Measurements from ENCODE around the gene NFASC. TPM values are rescaled to one million over a fixed set of nuclear protein-coding genes. Genes with fewer than 3 reads are reported as not detected.

Gene NFASC
- 6.9 and 8.3 TPM in 2 replicates for total RNA-seq
- long read RNA-seq, partial matches to known transcripts: 1 of 3 reads
- long read RNA-seq, other reads (novel, unspliced or antisense): 2 of 3 reads

DNA sequence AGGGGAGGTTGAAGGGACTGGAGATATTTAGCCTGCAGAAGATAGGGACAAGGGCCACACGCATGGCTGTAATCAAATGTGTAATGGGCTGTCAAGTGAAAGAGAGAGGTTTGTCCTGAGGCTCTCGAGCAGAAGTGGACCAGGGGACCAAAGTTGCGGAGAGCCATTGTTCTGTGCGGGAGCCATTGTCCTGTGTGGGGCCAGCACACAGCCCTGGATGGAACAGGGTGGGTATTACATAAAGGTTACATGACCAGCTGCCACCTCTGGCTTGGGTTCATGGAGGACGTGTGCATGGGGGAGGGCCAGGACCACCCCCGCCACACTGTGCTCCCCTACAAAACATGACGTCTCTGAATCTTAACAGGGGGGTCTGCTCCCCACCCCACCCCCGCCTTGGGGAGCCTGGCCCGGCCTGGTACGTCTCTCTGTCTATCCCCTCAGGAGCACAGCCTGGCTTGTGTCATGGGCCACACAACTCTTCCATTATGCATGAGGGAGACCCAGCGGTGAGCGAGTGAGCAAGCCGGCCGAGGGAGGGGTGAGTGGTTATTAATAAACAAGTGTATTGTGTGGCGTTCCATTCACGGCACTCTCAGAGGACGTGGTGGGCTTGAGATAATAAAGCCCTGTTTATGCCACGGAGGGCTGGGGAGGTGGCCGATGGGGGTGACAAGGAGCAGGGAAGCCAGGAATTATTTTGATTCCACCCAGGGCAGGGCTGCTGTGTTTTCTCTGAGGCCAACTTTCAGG is at the start of gene NFASC:
NFASC (plus strand) TSS at position 703 of the 753 bp plus-strand sequence. CDS start 73,454 bp downstream, outside the sequence.
- Mint-ChIP-seq H3K4me1 (ENCODE audit: low read depth) (peaks cover 2% of the 10 kb centered on the region), H3K4me3 (ENCODE audit: low read depth) (no peak within 1 kb of the TSS), H3K36me3 (ENCODE audit: insufficient read depth) (no peaks in the 10 kb centered on the region), H3K27ac (no peak within 1 kb of the TSS), H3K27me3 (peaks cover 8% of the 10 kb centered on the region), H3K9me3 (ENCODE audit: low read depth) (no peaks in the 10 kb centered on the region)
- no peak for DNase-seq (ENCODE audit: low spot score, unreplicated experiment)
- TF ChIP-seq, protein P1, sequence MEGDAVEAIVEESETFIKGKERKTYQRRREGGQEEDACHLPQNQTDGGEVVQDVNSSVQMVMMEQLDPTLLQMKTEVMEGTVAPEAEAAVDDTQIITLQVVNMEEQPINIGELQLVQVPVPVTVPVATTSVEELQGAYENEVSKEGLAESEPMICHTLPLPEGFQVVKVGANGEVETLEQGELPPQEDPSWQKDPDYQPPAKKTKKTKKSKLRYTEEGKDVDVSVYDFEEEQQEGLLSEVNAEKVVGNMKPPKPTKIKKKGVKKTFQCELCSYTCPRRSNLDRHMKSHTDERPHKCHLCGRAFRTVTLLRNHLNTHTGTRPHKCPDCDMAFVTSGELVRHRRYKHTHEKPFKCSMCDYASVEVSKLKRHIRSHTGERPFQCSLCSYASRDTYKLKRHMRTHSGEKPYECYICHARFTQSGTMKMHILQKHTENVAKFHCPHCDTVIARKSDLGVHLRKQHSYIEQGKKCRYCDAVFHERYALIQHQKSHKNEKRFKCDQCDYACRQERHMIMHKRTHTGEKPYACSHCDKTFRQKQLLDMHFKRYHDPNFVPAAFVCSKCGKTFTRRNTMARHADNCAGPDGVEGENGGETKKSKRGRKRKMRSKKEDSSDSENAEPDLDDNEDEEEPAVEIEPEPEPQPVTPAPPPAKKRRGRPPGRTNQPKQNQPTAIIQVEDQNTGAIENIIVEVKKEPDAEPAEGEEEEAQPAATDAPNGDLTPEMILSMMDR (IDR thresholded peaks at IDR 0.05; ENCODE audit: unreplicated experiment): no peak

DNA sequence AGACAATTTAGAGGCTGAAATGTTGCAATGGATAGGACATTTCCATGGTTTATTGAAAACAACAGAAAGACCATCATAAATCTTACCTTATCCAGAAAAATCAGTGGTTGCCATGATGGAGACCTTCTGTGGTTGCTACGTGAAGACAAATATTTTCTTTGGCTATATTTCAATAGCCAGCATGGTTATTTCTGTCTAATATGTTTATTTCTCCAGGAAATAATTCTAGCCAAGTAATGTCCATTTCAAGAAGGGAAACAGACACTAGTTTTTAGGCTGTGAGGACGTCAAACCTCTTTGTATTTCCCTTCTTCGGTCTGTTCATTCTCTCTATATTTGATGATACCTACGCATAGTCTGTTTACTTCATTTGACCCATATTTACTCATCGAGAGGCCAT is 49.2 kb upstream of the NFASC start:
- Mint-ChIP-seq H3K36me3 (ENCODE audit: insufficient read depth) (no peaks in the 10 kb centered on the region), H3K4me3 (ENCODE audit: low read depth) (no peak overlapping the region), H3K4me1 (ENCODE audit: low read depth) (no peaks in the 10 kb centered on the region), H3K9me3 (ENCODE audit: low read depth) (no peaks in the 10 kb centered on the region), H3K27ac (no peak overlapping the region), H3K27me3 (peaks cover 20% of the 10 kb centered on the region)
- TF ChIP-seq, protein P1 (IDR thresholded peaks at IDR 0.05; ENCODE audit: unreplicated experiment): no peak
- DNase-seq (ENCODE audit: low spot score, unreplicated experiment): no peak

DNA sequence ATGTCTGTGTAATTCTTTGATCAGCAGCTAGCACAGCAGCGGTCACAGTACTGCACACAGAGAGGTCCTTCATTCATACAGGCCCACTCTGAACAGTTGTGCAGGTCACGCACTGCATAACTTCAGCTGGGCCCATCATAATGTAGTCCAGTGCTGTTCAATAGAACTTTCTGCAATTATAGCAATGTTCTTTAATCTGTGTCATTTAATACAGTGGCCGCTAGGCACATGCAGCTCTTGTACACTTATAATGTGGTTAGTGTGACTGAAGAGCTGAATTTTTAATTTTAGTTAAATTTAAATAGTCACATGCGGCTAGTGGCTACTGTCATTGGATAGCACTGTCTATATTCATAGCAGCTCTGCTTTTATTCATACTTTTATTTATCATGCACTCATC is 48.7 kb upstream of the NFASC start:
- Mint-ChIP-seq H3K9me3 (ENCODE audit: low read depth) (no peaks in the 10 kb centered on the region), H3K4me1 (ENCODE audit: low read depth) (no peaks in the 10 kb centered on the region), H3K27ac (no peak overlapping the region), H3K36me3 (ENCODE audit: insufficient read depth) (no peaks in the 10 kb centered on the region), H3K4me3 (ENCODE audit: low read depth) (no peak overlapping the region), H3K27me3 (peaks cover 23% of the 10 kb centered on the region)
- TF ChIP-seq, protein P1 (IDR thresholded peaks at IDR 0.05; ENCODE audit: unreplicated experiment): no peak
- DNase-seq (ENCODE audit: low spot score, unreplicated experiment): no peak

DNA sequence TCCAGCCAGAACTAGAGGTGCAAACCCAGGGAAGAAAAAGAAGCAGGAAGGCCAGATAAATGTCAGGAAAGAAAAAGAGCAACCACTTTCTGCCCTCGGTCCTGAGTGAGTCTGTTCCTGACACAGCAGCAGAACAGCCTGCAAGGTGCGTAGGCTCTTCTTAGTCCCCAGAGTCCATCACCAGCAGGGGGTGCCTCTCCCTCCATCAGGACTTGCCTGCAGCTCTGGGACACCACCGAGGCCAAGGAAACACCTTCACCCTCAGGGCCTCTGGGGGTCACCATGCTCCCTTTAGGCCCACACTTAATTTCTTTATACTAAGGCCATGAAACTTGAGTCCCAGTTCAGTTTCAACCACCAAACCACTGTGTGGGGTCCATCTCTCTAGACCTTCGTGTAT is 43.7 kb upstream of the NFASC start:
- peak; percentile 21 for DNase-seq (ENCODE audit: low spot score, unreplicated experiment)
- Mint-ChIP-seq H3K36me3 (ENCODE audit: insufficient read depth) (no peaks in the 10 kb centered on the region), H3K27me3 (peaks cover 69% of the 10 kb centered on the region), H3K27ac (no peak overlapping the region), H3K9me3 (ENCODE audit: low read depth) (no peaks in the 10 kb centered on the region), H3K4me1 (ENCODE audit: low read depth) (no peaks in the 10 kb centered on the region), H3K4me3 (ENCODE audit: low read depth) (no peak overlapping the region)
- TF ChIP-seq, protein P1 (IDR thresholded peaks at IDR 0.05; ENCODE audit: unreplicated experiment): peak; percentile 54

DNA sequence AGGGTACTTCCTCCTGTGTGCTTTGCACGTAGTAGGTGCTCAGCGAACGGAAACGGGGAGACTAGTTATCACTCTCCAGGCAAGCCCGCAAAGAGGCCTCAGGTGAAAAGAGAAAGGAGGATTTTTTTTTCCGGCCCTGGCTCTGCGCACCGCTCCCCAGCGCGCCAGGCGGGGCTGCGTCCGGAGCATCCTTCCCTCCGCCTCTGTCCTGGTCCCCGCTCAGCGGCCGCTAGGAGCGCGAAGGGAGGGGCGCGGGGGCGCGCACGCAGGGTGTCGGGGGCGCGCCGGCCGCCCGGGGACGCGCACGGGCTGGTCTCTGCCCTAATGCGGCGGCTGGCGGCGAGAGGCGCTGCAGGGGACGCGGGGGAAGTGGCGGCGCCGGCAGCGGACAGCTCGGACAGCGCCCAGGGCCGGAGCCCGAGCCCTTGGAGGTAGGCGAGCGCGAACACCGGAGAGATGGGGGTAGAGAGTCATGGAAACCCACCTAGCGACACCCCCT is 42.3 kb upstream of the NFASC start:
- Mint-ChIP-seq H3K9me3 (ENCODE audit: low read depth) (no peaks in the 10 kb centered on the region), H3K27ac (no peak overlapping the region), H3K27me3 (peaks cover 66% of the 10 kb centered on the region), H3K36me3 (ENCODE audit: insufficient read depth) (no peaks in the 10 kb centered on the region), H3K4me1 (ENCODE audit: low read depth) (no peaks in the 10 kb centered on the region), H3K4me3 (ENCODE audit: low read depth) (peak overlapping the region; percentile 46)
- peak; percentile 69 for DNase-seq (ENCODE audit: low spot score, unreplicated experiment)
- TF ChIP-seq, protein P1 (IDR thresholded peaks at IDR 0.05; ENCODE audit: unreplicated experiment): no peak
